Measurements from ENCODE around the gene MCM9.

Gene MCM9

GRCh38 chr6:118872318-118872717 is 62.6 kb downstream of the MCM9 start:
- H3K4me3 ChIP-seq (ENCODE audit: low read depth, low read length, poor library complexity, severe bottlenecking): no peak overlapping the region
- no peaks in the 10 kb centered on the region for H3F3A ChIP-seq (ENCODE audit: insufficient read depth, low read length)
- H3K27ac ChIP-seq (ENCODE audit: low read depth, low read length, poor library complexity, severe bottlenecking): no peak overlapping the region
- no peaks in the 10 kb centered on the region for H3K9me3 ChIP-seq (ENCODE audit: low read length)
- TF ChIP-seq CTCF (IDR thresholded peaks at IDR 0.05; ENCODE audit: low read length) (no peak), EZH2 (IDR thresholded peaks at IDR 0.05; ENCODE audit: borderline replicate concordance, low read length) (no peak)
- H2AFZ ChIP-seq (ENCODE audit: low read length): no peak overlapping the region
- no peaks in the 10 kb centered on the region for H4K20me1 ChIP-seq (ENCODE audit: insufficient read depth, low read length)
- no peaks in the 10 kb centered on the region for H3K9me2 ChIP-seq (ENCODE audit: low read depth, low read length)
- H3K9ac ChIP-seq (ENCODE audit: low read length): no peak overlapping the region
- peaks cover 11% of the 10 kb centered on the region for H3K4me1 ChIP-seq (ENCODE audit: insufficient read depth, low read length, severe bottlenecking)
- H3K27me3 ChIP-seq (ENCODE audit: insufficient read depth, low read length): no peaks in the 10 kb centered on the region
- H3K79me2 ChIP-seq (ENCODE audit: insufficient read depth, low read length): peaks cover 27% of the 10 kb centered on the region
- H3K4me2 ChIP-seq (ENCODE audit: low read length): no peak overlapping the region
- H3K36me3 ChIP-seq (ENCODE audit: insufficient read depth, low read length): peaks cover 5% of the 10 kb centered on the region; the same call in 1 of the 2 replicates

- Histone ChIP-seq H3K36me3 (ENCODE audit: insufficient read depth, low read length) (peaks cover 5% of the 10 kb centered on the region; the same call in 1 of the 2 replicates), H2AFZ (ENCODE audit: low read length) (no peak overlapping the region), H3K4me1 (ENCODE audit: insufficient read depth, low read length, severe bottlenecking) (peaks cover 5% of the 10 kb centered on the region), H3K79me2 (ENCODE audit: insufficient read depth, low read length) (peaks cover 19% of the 10 kb centered on the region), H3F3A (ENCODE audit: insufficient read depth, low read length) (no peaks in the 10 kb centered on the region), H3K4me2 (ENCODE audit: low read length) (no peak overlapping the region), H3K9ac (ENCODE audit: low read length) (no peak overlapping the region), H3K9me3 (ENCODE audit: low read length) (no peaks in the 10 kb centered on the region), H3K9me2 (ENCODE audit: low read depth, low read length) (no peaks in the 10 kb centered on the region), H3K27me3 (ENCODE audit: insufficient read depth, low read length) (no peaks in the 10 kb centered on the region), H4K20me1 (ENCODE audit: insufficient read depth, low read length) (no peaks in the 10 kb centered on the region), H3K4me3 (ENCODE audit: low read depth, low read length, poor library complexity, severe bottlenecking) (no peak overlapping the region), H3K27ac (ENCODE audit: low read depth, low read length, poor library complexity, severe bottlenecking) (no peak overlapping the region)
- no peak for TF ChIP-seq CTCF (IDR thresholded peaks at IDR 0.05; ENCODE audit: low read length)
- TF ChIP-seq EZH2 (IDR thresholded peaks at IDR 0.05; ENCODE audit: borderline replicate concordance, low read length): no peak
These were observed 63.6 kb downstream of the MCM9 start for GRCh38 chr6:118871331-118871730.

GRCh38 chr6:118869894-118870589 is 64.9 kb downstream of the MCM9 start:
- H2AFZ ChIP-seq (ENCODE audit: low read length): no peak overlapping the region
- peaks cover 18% of the 10 kb centered on the region for H3K79me2 ChIP-seq (ENCODE audit: insufficient read depth, low read length)
- H3K4me1 ChIP-seq (ENCODE audit: insufficient read depth, low read length, severe bottlenecking): peaks cover 9% of the 10 kb centered on the region
- no peak overlapping the region for H3K9ac ChIP-seq (ENCODE audit: low read length)
- no peaks in the 10 kb centered on the region for H3K9me2 ChIP-seq (ENCODE audit: low read depth, low read length)
- no peaks in the 10 kb centered on the region for H3K27me3 ChIP-seq (ENCODE audit: insufficient read depth, low read length)
- H3K36me3 ChIP-seq (ENCODE audit: insufficient read depth, low read length): no peaks in the 10 kb centered on the region
- no peaks in the 10 kb centered on the region for H3F3A ChIP-seq (ENCODE audit: insufficient read depth, low read length)
- H3K27ac ChIP-seq (ENCODE audit: low read depth, low read length, poor library complexity, severe bottlenecking): no peak overlapping the region
- H3K4me2 ChIP-seq (ENCODE audit: low read length): no peak overlapping the region
- H3K9me3 ChIP-seq (ENCODE audit: low read length): no peaks in the 10 kb centered on the region
- no peak overlapping the region for H3K4me3 ChIP-seq (ENCODE audit: low read depth, low read length, poor library complexity, severe bottlenecking)
- TF ChIP-seq EZH2 (IDR thresholded peaks at IDR 0.05; ENCODE audit: borderline replicate concordance, low read length): no peak
- TF ChIP-seq CTCF (IDR thresholded peaks at IDR 0.05; ENCODE audit: low read length): no peak
- no peaks in the 10 kb centered on the region for H4K20me1 ChIP-seq (ENCODE audit: insufficient read depth, low read length)
